NCI-H2081 (cell line): ENCODE measurements around the gene PPP1R1A.

ENCODE experiments used
- DNase-seq, 2 experiments: peaks; one replicate each; lab custom pipeline; 2025; lab: John Stamatoyannopoulos, UW

Gene PPP1R1A

GRCh38 chr12:54588110-54588889 is at the start of gene PPP1R1A:
Gene PPP1R1A, minus strand, starts transcription at chr12:54588659. Its CDS starts 171 bp downstream, at chr12:54588488.
- no peak for DNase-seq

GRCh38 chr12:54634795-54635194 is 46.3 kb upstream of the PPP1R1A start, which contains the start of gene LACRT:
Gene LACRT, minus strand, starts transcription at chr12:54634895. Its CDS starts 54 bp downstream, at chr12:54634841.
- no peak for DNase-seq

GRCh38 chr12:54631988-54632728 is 43.7 kb upstream of the PPP1R1A start:
- DNase-seq, result no peak

- no peak for DNase-seq
These were observed 43.1 kb upstream of the PPP1R1A start for GRCh38 chr12:54631551-54631950.

- DNase-seq, result no peak
These were observed 41.5 kb upstream of the PPP1R1A start for GRCh38 chr12:54629925-54630324.

- DNase-seq, result no peak
These were observed 39.9 kb upstream of the PPP1R1A start for GRCh38 chr12:54628186-54628846.

GRCh38 chr12:54627304-54627703 is 38.8 kb upstream of the PPP1R1A start:
- DNase-seq, result no peak

DNA sequence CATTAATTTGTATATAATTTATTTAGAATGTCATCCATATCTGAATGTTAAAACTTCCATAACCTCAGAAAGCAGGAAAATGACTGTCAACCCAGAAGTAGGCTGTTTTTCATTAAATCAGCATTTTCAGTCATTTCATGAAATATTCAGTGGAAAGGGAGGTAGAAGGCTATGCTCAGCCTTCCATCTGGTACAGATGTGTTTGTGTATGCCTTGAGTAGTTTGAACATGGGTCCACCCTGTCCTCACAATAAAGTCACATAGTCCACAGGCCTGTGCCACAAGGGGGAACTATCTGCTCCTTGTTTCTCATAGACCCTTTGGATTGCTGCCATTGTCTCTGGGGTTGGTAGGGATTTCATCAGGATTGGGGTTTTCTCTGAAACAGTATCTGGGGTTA is 37.1 kb upstream of the PPP1R1A start:
- DNase-seq, result no peak

GRCh38 chr12:54624315-54625279 is 36.1 kb upstream of the PPP1R1A start:
- no peak for DNase-seq

DNA sequence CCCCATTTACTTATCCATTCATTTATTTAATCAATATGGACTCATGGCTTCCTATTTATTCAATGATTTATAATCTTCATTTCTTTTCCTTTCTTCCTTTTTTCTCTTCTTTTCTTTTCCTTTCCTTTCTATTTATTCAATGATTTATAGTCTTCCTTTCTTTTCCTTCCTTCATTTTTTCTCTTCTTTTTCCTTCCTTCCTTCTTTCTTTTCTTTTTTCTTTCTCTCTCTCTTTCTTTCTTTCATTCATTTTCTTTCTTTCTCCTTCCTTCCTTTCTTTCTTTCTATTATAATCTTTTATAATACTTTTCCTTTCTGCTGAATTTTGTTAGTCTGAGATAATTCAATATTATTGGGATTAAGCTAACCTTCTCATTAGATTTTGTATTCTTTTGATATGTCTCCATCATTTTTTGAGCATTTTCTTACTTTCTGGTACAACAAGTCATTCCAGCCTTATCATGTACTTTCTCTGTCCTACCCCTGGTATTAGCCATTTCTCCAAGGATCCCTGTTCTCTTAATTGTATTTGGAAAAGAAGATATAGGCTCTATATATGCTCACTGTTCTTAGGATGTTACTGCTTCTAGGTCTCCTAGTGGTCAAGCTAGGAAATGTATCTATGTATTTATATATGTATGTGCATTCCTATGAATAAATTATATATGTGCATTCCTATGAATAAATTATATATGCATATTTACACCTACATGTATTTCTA is 34.2 kb upstream of the PPP1R1A start:
- DNase-seq, result no peak

DNA sequence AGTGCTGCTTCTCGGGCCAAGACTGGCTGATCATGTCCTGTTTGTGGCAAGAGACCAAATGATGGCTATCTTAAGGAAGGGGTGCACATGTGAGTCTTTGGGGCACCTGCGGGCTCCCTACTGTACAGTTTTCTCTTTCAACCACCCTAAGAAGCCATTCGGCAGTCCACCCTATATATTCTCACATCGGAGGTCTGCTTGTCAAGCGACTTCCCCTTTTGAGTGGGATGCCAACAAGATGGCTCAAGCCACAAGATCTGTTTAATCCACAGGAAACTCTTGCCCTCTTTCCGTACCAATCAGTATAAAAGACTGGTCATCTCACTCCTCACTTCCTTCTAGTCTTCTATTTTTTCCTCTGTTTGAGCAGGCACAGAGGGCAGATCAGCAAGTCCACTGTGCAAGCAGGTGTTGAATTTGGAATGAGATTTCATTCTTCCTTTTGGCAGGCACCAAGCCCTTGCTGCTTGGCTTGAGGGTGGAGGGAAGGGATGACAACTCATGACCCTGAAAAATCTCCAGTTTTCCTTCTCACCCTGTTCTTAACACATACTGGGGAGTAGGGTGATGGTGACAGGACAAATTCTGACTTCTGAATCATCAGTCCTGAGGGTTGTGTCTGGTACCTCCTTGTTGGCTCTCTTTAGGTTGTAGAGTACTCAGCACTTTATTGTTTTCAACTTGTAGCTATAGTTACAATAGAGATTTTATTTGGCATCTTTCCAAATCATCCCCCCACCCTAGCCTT is 28.6 kb upstream of the PPP1R1A start:
- no peak for DNase-seq

GRCh38 chr12:54612225-54612750 is 23.8 kb upstream of the PPP1R1A start:
- DNase-seq, result no peak

GRCh38 chr12:54611715-54612149 is 23.3 kb upstream of the PPP1R1A start:
- no peak for DNase-seq

- no peak for DNase-seq
These were observed 20.3 kb upstream of the PPP1R1A start for GRCh38 chr12:54608769-54609168.

- DNase-seq, result no peak
These were observed 19.7 kb upstream of the PPP1R1A start for GRCh38 chr12:54608156-54608555.

- no peak for DNase-seq
These were observed 18.1 kb upstream of the PPP1R1A start for GRCh38 chr12:54606556-54606955.

DNA sequence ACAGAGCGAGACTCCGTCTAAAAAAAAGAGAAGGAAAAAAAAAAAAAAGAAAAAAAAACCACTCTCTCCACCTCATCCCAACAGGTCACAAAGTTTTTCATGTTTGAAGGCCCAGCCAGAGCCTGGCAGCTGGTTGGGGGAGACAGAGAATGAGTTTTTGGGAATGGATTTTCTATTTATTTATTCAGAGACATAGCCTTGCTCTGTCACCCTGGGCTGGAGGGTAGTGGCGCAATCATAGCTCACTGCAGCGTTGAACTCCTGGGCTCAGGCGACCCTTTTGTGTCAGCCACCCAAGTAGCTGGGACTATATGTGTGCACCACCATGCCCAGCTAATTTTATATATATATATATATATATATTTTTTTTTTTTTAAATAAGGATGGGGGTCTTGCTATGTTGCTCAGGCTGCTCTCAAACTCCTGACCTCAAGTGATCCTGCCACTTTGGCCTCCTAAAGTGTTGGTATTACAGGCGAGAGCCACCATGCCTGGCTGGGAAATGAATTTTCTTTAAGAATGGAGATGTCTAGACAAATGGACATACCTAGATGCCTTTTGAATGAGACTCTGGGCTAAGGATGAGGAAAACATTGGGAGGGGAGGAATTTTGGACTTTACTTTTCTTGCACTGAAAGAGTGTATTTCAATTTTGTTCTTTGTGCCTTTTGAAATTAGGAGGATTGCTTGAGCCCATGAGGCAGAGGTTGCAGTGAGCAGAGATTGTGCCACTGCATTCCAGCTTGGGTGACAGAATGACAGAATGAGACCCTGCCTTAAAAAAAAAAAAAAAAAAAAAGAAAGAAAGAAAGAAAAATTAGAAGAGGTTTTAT is 16.9 kb upstream of the PPP1R1A start:
- no peak for DNase-seq

DNA sequence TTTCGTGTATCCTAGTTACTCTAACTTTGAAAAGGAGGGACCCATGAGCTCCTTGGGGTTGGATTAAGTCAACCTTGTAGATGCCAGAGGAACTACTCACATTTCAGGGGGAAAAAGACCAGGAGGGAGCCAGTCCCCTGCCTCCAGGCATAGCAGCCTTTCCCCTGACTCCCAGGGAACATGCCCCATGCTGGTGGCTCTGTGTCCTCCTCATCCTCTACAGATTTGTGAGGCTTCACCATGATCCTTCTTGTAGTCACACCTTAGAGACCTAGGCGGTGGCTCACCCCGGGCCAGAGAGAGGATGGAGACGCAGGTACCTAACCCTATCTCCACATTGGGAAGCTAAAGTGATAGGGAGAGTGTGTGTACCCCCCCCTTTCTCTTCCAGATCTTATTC is 16.0 kb upstream of the PPP1R1A start:
- no peak for DNase-seq

- DNase-seq, result no peak
These were observed 15.4 kb upstream of the PPP1R1A start for GRCh38 chr12:54603872-54604271.
